ENCODE data around the gene SAMD14. TPM values are rescaled to one million over a fixed set of nuclear protein-coding genes. Genes with fewer than 3 reads are reported as not detected.

SAMD14 gene
- total RNA-seq, 1 donor from 2014 or later: 4.5 TPM

DNA sequence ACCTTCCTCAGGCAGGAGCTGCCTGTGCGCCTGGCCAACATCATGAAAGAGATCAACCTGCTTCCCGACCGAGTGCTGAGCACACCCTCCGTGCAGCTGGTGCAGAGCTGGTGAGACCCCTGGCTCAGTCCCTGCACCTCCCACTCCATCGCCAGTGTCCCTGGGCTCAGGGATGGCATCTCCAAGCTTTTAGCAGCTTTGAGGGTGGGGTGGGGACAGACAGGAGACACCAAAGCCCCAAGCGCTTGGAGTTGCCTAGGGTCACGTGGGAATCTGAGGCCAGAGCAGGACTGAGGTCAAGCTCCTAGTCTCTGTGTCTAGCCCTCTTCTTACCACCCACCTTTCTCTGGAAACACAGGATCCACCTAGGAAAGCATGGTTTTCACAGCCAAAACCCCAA is 32.5 kb downstream of the SAMD14 start:
- DNase-seq (ENCODE audit: low read depth, low spot score): no peak

DNA sequence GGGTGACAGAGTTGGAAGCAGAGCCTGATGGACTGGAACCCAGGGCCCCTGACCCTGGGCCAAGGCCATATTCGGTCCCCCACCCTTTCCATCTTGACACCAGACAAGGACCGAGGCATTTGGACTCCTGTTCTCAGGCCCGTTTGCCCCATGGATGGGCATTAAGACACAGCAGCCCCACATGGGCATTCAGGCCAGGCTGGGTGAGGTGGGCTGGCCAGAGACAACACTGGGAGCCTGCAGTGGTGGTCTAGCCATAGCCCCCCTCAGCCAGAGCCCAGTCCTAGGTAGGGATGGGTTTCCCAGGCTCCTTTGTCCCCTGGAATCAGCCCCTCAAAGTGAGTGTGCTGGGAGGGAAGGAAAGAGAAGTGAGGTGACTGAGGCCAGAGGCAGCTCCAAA is 33.2 kb downstream of the SAMD14 start:
- DNase-seq (ENCODE audit: low read depth, low spot score): no peak

DNA sequence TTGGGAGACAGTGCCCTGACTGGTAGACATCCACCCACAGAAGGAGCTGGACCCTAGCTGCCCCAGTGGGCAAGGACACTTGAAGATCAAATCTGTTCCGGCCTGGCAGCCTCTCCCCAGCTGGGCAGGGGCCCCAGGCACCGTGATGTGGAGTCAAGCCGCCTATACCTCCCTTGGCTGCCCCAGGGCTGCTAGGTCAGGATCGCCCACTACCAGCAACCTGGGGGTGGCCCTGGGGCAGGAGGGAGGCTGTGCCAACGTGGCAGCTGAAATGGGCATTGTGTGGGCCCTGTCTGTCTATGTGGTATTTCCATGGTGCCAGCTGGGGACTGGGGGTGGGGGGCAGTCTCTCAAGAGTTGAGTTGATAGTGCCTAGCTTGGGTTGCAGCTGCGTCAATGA is 33.9 kb downstream of the SAMD14 start:
- no peak for DNase-seq (ENCODE audit: low read depth, low spot score)

DNA sequence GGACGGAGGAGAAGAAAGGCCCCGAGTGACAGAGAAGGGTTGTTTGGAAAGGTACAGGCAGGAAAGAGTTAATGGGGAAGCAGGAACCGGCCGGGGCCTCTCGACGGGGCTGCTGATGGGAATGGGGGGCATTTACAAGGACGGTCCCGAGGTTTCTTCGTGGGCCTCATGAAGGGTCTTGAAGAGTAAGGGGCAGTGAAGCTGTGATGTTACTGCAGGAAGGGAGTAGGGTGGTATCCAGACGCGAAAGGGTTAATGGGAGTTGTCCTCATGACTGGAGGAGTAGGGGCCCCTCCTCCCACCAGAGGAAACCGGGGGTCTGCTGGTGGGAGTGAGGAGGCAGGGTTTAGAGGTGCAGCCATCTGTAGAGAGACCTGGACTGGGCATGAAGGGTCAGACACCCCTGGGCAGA is 34.3 kb downstream of the SAMD14 start:
- no peak for DNase-seq (ENCODE audit: low read depth, low spot score)

DNA sequence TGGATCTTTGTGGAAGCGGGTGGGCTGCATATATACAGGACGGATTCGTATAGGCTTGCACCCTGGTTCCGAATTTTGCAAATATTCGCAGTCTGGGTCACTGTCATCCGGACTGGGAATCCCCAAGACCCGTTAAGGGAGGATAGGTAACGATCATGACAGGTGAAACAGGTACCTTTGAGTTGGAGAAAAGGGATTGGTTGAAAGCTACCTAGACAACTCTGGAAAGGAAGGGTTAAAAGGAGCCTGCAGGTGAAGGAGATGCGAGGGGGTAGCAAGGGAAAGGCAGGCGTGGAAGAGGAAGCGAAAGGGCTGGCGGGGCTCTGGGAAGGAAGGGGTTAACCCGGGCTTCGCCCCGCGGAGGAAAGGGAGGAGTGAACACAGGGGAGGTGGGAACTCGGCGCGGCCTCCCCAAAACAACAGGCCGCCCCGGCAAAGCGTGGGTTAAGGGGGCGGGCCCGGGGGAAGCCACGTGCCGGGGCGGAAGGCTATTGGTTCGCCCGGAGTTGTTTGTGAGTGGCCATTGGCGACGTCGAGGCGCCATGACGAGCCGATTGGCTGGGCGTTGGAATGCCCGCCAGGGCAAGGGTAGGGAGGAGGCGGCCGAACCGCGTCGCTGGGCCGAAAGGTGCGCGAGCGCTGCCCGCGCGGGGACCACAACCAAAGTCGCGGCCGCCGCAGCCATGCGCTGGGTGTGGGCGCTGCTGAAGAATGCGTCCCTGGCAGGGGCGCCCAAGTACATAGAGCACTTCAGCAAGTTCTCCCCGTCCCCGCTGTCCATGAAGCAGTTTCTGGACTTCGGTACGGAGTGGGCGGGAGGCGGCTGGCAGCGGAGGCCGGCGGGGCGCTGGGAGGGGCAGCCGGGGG is 35.0 kb downstream of the SAMD14 start, which contains the start of gene PDK2:
TSS of gene PDK2 (plus strand) at position 599 of the 867 bp plus-strand sequence. CDS start at position 684, 85 bp downstream.
- peak; percentile 83 for DNase-seq (ENCODE audit: low read depth, low spot score)

DNA sequence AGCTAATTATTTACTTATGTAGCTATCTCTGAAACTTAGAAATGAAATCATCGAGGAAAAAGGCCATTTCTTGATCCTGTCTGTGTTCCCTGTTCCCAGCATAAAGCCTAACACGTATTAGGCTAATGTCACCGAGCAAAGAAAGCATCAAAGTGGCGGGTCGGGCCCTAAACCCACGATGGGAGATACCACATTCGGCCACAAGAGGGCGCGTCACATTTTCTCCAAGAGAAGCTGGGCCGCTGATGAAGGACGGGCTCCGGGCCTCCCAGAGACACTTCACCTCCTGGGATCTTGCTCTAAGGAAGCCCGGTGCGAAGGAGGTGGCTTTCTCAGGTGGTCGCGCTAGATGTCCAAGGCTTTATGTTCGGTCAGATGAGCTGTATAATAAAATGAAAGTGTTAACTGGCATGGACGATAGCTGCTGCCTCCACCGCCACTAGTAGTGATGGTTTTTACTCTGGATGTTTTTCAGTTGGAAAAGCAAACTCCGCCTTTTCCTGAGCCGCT is 35.7 kb downstream of the SAMD14 start:
- DNase-seq (ENCODE audit: low read depth, low spot score): peak; percentile 57

DNA sequence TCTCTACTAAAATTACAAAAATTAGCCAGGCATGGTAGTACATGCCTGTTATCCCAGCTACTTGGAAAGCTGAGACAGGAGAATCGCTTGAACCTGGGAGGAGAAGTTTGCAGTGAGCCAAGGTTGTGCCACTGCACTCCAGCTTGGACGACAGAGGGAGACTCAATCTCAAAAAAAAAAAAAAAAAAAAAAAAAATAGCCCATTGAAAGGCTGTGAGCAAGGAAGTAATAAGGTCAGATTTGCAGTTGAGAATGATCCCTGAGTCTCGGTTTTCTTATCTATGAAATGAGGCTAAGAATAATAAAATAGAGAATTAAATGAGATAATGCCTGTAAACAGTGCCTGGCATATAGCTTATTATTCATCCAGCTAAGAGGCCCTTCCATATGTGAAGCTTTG is 36.2 kb downstream of the SAMD14 start:
- DNase-seq (ENCODE audit: low read depth, low spot score): no peak

DNA sequence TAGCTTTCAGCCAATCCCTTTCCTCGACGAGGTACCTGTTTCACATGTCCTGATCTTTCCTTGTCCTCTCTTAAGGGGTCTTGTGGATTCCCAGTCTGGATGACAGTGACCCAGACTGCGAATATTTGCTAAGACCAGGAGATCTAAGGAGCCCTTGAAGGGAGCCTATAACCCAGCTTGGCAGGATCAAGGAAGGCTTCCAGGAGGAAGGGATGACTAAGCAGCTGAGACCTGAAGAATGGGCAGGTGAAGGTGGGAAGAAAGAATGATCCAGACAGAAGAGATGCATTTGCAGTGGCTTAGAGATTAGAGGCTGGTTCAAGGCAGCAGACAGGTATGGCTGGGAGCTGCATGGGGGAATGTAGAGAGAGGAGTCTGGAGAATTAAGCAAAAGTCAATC is 36.7 kb downstream of the SAMD14 start:
- no peak for DNase-seq (ENCODE audit: low read depth, low spot score)

DNA sequence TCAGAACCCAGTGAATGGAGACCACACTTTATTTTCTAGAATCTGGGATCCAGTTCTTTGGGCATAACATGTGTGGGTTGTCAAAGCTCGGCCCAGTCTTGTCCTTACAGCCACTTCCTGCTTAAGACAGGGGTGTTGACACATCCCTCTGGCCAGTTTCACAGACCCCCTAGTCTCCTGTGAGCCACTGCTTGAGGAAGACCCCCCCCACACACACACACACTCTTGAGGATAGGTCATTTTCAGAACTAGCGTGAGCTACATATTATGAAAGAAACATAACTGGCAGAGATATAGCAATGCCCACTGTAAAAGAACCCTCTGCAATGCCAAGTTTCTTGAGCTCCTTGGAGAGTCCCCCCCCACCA is 38.1 kb downstream of the SAMD14 start:
- DNase-seq (ENCODE audit: low read depth, low spot score): no peak

DNA sequence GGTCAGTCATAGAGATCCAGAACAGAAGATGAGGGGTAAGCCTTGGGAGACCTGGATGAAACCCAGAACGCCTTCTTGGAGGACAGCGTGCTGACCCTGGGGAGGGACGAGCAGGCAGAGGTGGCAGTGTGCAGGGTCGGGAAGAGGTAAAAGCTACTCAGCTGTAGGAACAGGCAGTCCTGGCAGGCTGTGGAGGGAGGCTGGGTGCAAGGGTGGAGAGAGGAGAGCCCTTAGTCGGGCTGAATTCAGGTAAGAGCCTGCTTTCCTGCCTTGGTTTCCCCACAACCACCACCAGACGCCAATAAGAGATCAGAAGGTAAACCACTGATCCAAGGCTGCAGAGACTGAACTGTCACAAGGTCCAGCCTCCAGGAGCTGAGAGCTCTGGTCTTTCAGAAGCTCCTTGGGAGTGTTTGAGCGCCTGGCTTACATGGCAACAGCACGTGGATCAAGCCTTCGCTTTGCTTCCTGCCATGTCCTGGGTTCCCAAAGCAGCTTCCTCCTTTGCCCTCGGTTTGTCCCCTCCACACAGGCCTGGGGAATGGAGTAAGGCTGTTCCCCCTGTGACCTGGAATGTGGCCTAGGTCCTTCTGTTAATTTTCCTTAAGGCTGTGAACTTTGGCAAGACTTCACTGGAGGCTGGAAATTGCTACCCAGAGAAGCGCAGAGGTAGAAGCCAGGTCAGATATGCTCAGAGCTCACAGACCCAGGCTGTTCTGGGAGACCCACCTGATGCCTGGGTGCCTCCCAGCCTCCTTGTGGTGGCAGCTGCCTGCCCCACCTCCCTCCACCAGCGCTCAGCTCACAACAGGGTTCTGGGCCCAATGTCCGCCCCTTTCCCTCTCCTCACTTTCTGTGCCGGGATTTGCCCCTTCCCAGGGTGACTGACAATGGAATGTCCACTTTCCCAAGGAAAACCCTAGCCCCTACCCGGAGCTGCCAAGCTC is 38.7 kb downstream of the SAMD14 start:
- DNase-seq (ENCODE audit: low read depth, low spot score): no peak

DNA sequence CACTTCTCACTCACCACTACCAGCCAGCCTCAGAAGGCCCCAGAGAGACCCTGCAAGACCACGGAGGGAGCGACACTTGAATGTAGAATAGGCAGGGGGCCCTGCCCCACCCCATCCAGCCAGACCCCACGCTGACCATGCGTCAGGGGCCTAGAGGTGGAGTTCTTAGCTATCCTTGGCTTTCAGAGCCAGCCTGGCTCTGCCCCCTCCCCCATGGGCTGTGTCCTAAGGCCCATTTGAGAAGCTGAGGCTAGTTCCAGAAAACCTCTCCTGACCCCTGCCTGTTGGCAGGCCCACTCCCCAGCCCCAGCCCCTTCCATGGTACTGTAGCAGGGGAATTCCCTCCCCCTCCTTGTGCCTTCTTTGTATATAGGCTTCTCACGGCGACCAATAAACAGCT is 39.9 kb downstream of the SAMD14 start:
- DNase-seq (ENCODE audit: low read depth, low spot score): no peak

DNA sequence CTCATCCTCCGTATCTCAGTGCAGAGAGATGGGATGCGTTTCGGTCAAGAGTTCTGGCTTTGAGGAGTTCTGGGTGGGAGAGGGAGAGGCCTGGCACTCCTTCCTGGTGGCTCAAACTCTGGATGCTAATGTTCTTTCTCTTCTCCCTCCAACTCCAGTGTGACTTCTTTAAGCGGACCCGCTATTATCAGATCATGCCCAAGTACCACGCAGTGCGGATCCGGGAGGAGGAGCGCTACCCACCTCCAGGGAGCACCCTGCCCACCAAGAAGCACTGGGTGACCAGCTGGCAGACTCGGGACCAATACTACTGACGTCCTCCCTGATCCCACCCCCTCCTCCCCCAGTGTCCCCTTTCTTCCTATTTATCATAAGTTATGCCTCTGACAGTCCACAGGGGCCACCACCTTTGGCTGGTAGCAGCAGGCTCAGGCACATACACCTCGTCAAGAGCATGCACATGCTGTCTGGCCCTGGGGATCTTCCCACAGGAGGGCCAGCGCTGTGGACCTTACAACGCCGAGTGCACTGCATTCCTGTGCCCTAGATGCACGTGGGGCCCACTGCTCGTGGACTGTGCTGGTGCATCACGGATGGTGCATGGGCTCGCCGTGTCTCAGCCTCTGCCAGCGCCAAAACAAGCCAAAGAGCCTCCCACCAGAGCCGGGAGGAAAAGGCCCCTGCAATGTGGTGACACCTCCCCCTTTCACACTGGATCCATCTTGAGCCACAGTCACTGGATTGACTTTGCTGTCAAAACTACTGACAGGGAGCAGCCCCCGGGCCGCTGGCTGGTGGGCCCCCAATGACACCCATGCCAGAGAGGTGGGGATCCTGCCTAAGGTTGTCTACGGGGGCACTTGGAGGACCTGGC is 40.8 kb downstream of the SAMD14 start:
- no peak for DNase-seq (ENCODE audit: low read depth, low spot score)

DNA sequence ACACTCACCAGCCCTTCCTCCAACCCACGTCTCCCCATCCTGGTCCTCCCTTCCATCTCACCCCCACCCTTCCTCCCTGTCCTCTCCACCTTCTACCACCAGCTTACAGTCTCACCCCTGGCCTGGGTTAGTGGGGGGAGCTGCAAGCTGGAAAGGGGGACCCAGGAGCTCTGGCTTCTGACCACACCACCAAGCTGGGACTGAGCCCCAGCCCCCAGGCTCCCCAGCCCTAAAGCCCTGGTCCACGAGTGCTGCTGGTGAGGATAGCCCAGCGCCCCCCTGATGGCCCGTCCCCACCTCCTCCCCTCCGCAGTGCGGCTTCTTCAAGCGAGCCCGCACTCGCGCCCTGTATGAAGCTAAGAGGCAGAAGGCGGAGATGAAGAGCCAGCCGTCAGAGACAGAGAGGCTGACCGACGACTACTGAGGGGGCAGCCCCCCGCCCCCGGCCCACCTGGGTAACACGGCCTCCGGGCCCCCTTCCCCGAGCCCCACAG is 42.0 kb downstream of the SAMD14 start:
- no peak for DNase-seq (ENCODE audit: low read depth, low spot score)

DNA sequence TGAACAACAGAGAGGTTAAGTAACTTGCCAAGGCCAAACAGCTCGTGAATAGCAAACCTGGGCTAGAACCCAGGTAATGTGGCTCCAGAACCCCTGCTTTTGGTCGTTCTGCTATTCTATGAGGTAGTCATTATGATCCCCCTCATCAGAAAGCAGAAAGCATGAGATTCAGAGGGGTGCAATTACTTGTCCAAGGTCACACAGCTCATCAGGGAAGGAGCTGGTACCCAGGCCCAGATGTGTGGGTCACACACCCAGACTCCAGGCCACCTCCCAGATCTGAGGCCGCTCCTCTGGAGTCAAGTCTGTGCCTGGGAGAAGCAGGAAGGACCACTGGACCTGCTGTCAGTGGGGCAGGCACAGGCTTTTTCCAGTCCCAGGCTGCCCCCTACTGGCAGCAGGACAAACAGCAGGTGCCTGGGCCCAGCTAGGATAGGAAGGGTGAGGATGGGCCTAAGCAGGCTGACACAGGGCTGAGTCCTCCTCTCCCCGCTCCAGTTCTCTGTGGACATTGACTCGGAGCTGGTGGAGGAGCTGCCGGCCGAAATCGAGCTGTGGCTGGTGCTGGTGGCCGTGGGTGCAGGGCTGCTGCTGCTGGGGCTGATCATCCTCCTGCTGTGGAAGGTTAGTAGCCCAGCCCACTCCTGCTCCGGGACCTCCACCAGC is 42.6 kb downstream of the SAMD14 start:
- no peak for DNase-seq (ENCODE audit: low read depth, low spot score)

DNA sequence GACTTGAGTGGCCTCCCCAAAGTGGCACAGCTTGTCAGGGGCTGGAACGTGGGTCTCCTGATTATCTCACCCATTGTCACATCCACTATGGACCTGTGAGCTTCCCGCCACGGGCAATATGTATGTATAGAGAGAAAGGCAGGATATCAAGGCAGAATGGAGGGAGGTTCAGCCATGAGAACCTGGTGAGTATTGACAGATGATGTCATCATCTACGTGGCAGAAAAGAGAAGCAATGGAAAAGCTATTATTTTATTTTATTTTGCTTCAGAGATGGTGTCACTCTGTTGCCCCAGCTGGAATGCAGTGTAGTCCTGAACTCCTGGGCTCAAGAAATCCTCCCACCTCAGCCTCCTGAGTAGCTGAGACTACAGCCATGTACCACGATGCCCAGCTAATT is 48.2 kb downstream of the SAMD14 start:
- DNase-seq (ENCODE audit: low read depth, low spot score): no peak

DNA sequence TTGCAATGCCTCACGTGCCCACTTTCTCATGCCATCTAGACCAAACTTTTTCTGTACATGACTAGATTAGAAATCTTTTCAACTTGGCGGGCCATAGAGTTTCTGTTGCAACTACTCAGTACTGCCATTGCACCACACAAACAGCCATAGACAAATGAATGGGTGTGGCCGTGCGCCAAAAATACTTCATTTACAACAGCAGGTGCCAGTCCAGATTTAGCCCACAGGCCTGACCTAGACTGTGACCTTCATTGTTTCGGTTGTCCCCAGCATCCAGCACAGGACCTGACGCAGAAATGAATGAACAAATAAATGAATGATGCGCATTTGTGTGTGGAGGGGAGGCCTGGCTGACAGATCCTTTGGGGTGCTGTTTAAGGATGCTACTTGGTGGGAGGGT is 49.1 kb downstream of the SAMD14 start:
- no peak for DNase-seq (ENCODE audit: low read depth, low spot score)

DNA sequence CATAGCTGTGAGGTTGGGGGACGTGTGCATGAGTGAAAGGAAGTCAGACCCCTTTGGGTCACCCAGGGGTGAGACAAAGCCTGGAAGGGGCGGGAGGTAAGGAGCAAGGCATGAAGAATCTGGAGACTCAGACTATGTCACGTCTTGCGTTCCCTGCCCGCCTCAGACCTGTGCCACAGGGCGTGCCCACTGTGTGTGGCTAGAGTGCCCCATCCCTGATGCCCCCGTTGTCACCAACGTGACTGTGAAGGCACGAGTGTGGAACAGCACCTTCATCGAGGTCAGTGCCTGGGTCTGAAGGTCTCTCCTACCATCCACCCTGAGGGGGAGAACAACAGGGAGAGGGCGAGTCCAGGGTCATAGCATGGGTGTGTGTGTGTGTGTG is 49.9 kb downstream of the SAMD14 start:
- no peak for DNase-seq (ENCODE audit: low read depth, low spot score)

DNA sequence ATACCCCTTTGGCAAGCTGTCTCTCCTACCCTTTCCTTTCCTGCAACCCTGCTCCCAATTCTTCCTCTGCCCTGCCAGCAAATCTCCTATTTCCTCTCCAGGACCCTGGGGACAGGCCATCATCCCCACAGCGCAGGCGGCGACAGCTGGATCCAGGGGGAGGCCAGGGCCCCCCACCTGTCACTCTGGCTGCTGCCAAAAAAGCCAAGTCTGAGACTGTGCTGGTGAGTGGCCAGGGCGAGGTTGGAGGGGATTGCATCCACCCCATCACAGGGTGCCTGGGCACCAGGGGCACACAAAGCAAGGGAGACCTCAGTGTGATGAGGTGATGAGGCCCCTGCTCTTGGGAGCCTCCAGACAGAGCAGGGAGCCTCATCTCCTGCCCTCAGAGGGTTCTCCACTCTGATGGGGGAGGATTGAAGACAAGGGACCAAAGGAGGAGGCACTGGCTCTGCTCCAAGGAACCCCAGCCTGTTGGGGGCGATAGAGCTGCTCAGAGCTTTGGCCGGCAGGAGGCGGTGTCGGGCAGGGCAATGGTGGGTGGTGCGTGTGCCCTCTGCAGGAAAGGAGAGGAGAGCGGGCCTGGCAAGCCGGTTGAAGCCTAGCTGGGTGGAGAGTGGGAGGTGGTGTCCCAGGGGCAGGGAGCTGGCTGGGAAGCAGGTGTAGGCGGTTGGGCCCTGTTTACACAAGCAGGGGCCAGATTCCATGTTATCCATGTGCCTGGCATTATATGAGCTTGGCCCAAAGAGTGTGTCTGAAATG is 50.4 kb downstream of the SAMD14 start:
- DNase-seq (ENCODE audit: low read depth, low spot score): no peak

DNA sequence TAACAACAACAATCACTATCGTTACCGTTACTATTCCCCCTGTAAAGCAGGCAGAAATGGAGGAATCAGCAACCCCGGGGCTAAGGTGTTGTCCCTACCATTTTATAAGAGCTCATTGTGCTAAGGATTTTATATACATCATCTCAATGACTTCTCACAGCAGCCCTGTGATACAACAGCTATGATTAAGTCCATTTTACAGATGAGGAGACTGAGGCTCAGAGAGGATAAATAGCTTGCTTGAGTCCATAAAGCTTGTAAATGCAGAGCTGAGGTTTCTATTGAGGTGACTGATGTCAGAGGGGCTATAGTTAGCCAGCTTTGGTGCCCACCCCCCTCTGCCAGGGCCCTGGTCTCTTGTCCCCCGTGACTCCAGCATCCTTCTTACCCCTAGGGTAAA is 51.5 kb downstream of the SAMD14 start:
- no peak for DNase-seq (ENCODE audit: low read depth, low spot score)

All from pulmonary artery endothelial cell (primary cell).